Natural killer cell treated with Interleukin-12 subunit alpha and Interleukin-12 subunit beta and Interleukin-15 and Interleukin-18, amount 100 ng/mL, for 72 hours (primary cell): ENCODE data around the gene CDC42BPA. TPM values are rescaled to one million over a fixed set of nuclear protein-coding genes. Genes with fewer than 3 reads are reported as not detected.

ENCODE experiments used
- ATAC-seq, 2 donors: fragments of 150-1000 bp; cut with Tn5 transposase in 1 of 2; sonication (Bioruptor Pico), chemical (Tn5 transposase) in 1 of 2; 2 replicates each; pipeline ENCODE4 v1.10.0; 2021
- DNase-seq: peaks from one replicate; pipeline ENCODE4 v3.0.0; 2022; ENCODE audit warnings: low spot score
- H3K27ac Mint-ChIP-seq, 2 donors: 1 replicate in 1 of 2; 2 replicates in 1 of 2; pipeline ENCODE4 v1.8.0; 2022; ENCODE audit warnings: mixed read lengths in 2 of 2, mild to moderate bottlenecking in 1 of 2, moderate library complexity in 1 of 2
- H3K27me3 Mint-ChIP-seq, 2 donors: 1 replicate in 1 of 2; 2 replicates in 1 of 2; pipeline ENCODE4 v1.8.0; 2022; ENCODE audit warnings: mixed read lengths in 2 of 2
- H3K36me3 Mint-ChIP-seq: one replicate; pipeline ENCODE4 v1.8.0; 2022; ENCODE audit warnings: mixed read lengths
- H3K4me1 Mint-ChIP-seq, 2 donors: 1 replicate in 1 of 2; 2 replicates in 1 of 2; pipeline ENCODE4 v1.8.0; 2022; ENCODE audit warnings: low read depth in 2 of 2, mixed read lengths in 2 of 2, mild to moderate bottlenecking in 1 of 2
- H3K4me3 Mint-ChIP-seq: one replicate; pipeline ENCODE4 v1.8.0; 2022; ENCODE audit warnings: mixed read lengths
- H3K9me3 Mint-ChIP-seq: 2 replicates; pipeline ENCODE4 v1.8.0; 2022; ENCODE audit warnings: mixed read lengths
- total RNA-seq, 2 donors: library from RNA; stranded (reverse); gene quantifications; one replicate each; pipeline ENCODE4 v1.2.3, GENCODE V29; 2022

CDC42BPA gene
- total RNA-seq, 2 donors from 2014 or later, result 0.64 to 2.8 TPM

GRCh38 chr1:227323171-227323966 lies 5.1 kb upstream of the CDC42BPA start:
- H3K27ac Mint-ChIP-seq, result no peak overlapping the region
- H3K36me3 Mint-ChIP-seq, result peaks cover 4% of the 10 kb centered on the region
- H3K4me1 Mint-ChIP-seq, result peaks cover 0 to 2% of the 10 kb centered on the region in 2 donors
- DNase-seq (no peak), ATAC-seq (no peak)
- no peak overlapping the region for H3K4me3 Mint-ChIP-seq
- no peaks in the 10 kb centered on the region for H3K9me3 Mint-ChIP-seq
- H3K27me3 Mint-ChIP-seq, result peaks cover 21 to 31% of the 10 kb centered on the region in 2 donors

- H3K4me3 Mint-ChIP-seq, result no peak overlapping the region
- DNase-seq (no peak), ATAC-seq (no peak)
- peaks cover 23 to 35% of the 10 kb centered on the region in 2 donors for H3K27me3 Mint-ChIP-seq
- no peaks in the 10 kb centered on the region for H3K9me3 Mint-ChIP-seq
- H3K36me3 Mint-ChIP-seq, result peaks cover 4% of the 10 kb centered on the region
- peaks cover 0 to 2% of the 10 kb centered on the region in 2 donors for H3K4me1 Mint-ChIP-seq
- no peak overlapping the region for H3K27ac Mint-ChIP-seq
Observed at GRCh38 chr1:227322376-227322775, 4.1 kb upstream of the CDC42BPA start.

GRCh38 chr1:227321035-227321434 lies 2.7 kb upstream of the CDC42BPA start:
- peak in 1 of 2 donors; percentile 11 for ATAC-seq

GRCh38 chr1:227320476-227320875 lies 2.2 kb upstream of the CDC42BPA start:
- no peak for ATAC-seq
- Mint-ChIP-seq H3K27ac (no peak overlapping the region), H3K27me3 (peaks cover 27 to 50% of the 10 kb centered on the region in 2 donors), H3K9me3 (no peaks in the 10 kb centered on the region), H3K4me3 (no peak overlapping the region), H3K36me3 (peaks cover 4% of the 10 kb centered on the region), H3K4me1 (peaks cover 0 to 2% of the 10 kb centered on the region in 2 donors)
- DNase-seq, result no peak

More at GRCh38 chr1:227321035-227321434, 2.7 kb upstream of the CDC42BPA start:
- Mint-ChIP-seq H3K4me1 (peaks cover 0 to 2% of the 10 kb centered on the region in 2 donors), H3K9me3 (no peaks in the 10 kb centered on the region), H3K27me3 (peaks cover 27 to 48% of the 10 kb centered on the region in 2 donors), H3K4me3 (no peak overlapping the region), H3K36me3 (peaks cover 4% of the 10 kb centered on the region), H3K27ac (no peak overlapping the region)
- no peak for DNase-seq

GRCh38 chr1:227318853-227319607 lies 738 bp upstream of the CDC42BPA start:
- ATAC-seq (no peak), DNase-seq (no peak)

GRCh38 chr1:227317523-227318015 lies 723 bp downstream of the CDC42BPA start:
- DNase-seq, result no peak
- Mint-ChIP-seq H3K4me3 (peak overlapping the region; percentile 74), H3K9me3 (no peaks in the 10 kb centered on the region), H3K27ac (no peak overlapping the region), H3K36me3 (no peaks in the 10 kb centered on the region), H3K27me3 (peaks cover 26 to 49% of the 10 kb centered on the region in 2 donors), H3K4me1 (peaks cover 0 to 2% of the 10 kb centered on the region in 2 donors)
- ATAC-seq, result no peak

More at GRCh38 chr1:227318853-227319607, 738 bp upstream of the CDC42BPA start:
- no peaks in the 10 kb centered on the region for H3K9me3 Mint-ChIP-seq
- H3K4me1 Mint-ChIP-seq, result peaks cover 0 to 2% of the 10 kb centered on the region in 2 donors
- peak overlapping the region; percentile 51 for H3K4me3 Mint-ChIP-seq
- H3K27me3 Mint-ChIP-seq, result peaks cover 27 to 56% of the 10 kb centered on the region in 2 donors
- peaks cover 4% of the 10 kb centered on the region for H3K36me3 Mint-ChIP-seq
- no peak overlapping the region for H3K27ac Mint-ChIP-seq

GRCh38 chr1:227317011-227317451 lies 1.3 kb downstream of the CDC42BPA start:
- ATAC-seq (no peak), DNase-seq (no peak)
- peaks cover 21 to 45% of the 10 kb centered on the region in 2 donors for H3K27me3 Mint-ChIP-seq
- H3K9me3 Mint-ChIP-seq, result no peaks in the 10 kb centered on the region
- H3K4me1 Mint-ChIP-seq, result peaks cover 0 to 2% of the 10 kb centered on the region in 2 donors
- H3K27ac Mint-ChIP-seq, result no peak overlapping the region
- H3K4me3 Mint-ChIP-seq, result peak overlapping the region; percentile 74
- no peaks in the 10 kb centered on the region for H3K36me3 Mint-ChIP-seq

GRCh38 chr1:227316456-227316855 lies 1.8 kb downstream of the CDC42BPA start:
- DNase-seq, result no peak
- Mint-ChIP-seq H3K4me1 (peaks cover 0 to 2% of the 10 kb centered on the region in 2 donors), H3K36me3 (no peaks in the 10 kb centered on the region), H3K27ac (no peak overlapping the region), H3K27me3 (peaks cover 24 to 51% of the 10 kb centered on the region in 2 donors), H3K9me3 (no peaks in the 10 kb centered on the region), H3K4me3 (peak overlapping the region; percentile 74)
- no peak for ATAC-seq

GRCh38 chr1:227315629-227316346 lies 2.5 kb downstream of the CDC42BPA start:
- no peak for DNase-seq
- no peak for ATAC-seq
- H3K36me3 Mint-ChIP-seq, result no peaks in the 10 kb centered on the region
- no peaks in the 10 kb centered on the region for H3K9me3 Mint-ChIP-seq
- no peak overlapping the region for H3K27ac Mint-ChIP-seq
- peak overlapping the region; percentile 25 for H3K4me3 Mint-ChIP-seq
- peaks cover 23 to 55% of the 10 kb centered on the region in 2 donors for H3K27me3 Mint-ChIP-seq
- H3K4me1 Mint-ChIP-seq, result peaks cover 0 to 2% of the 10 kb centered on the region in 2 donors

- Mint-ChIP-seq H3K36me3 (no peaks in the 10 kb centered on the region), H3K4me1 (peaks cover 0 to 2% of the 10 kb centered on the region in 2 donors), H3K9me3 (no peaks in the 10 kb centered on the region), H3K27ac (no peak overlapping the region), H3K27me3 (peaks cover 26 to 52% of the 10 kb centered on the region in 2 donors), H3K4me3 (no peak overlapping the region)
- no peak for ATAC-seq
- no peak for DNase-seq
Observed at GRCh38 chr1:227314014-227314848, 4.1 kb downstream of the CDC42BPA start.

GRCh38 chr1:227312361-227313025 lies 5.8 kb downstream of the CDC42BPA start:
- Mint-ChIP-seq H3K9me3 (no peaks in the 10 kb centered on the region), H3K4me1 (no peaks in the 10 kb centered on the region), H3K36me3 (no peaks in the 10 kb centered on the region), H3K27me3 (peaks cover 27 to 48% of the 10 kb centered on the region in 2 donors), H3K27ac (no peak overlapping the region), H3K4me3 (no peak overlapping the region)
- ATAC-seq, result no peak
- DNase-seq, result no peak

- no peaks in the 10 kb centered on the region for H3K4me1 Mint-ChIP-seq
- no peak overlapping the region for H3K27ac Mint-ChIP-seq
- H3K36me3 Mint-ChIP-seq, result no peaks in the 10 kb centered on the region
- H3K9me3 Mint-ChIP-seq, result no peaks in the 10 kb centered on the region
- no peak overlapping the region for H3K4me3 Mint-ChIP-seq
- DNase-seq (no peak), ATAC-seq (no peak)
- peaks cover 23 to 43% of the 10 kb centered on the region in 2 donors for H3K27me3 Mint-ChIP-seq
Observed at GRCh38 chr1:227311389-227312001, 6.8 kb downstream of the CDC42BPA start.
